H9 (cell line): ENCODE data around the gene GHITM. TPM values are rescaled to one million over a fixed set of nuclear protein-coding genes. Genes with fewer than 3 reads are reported as not detected.

Source experiments
- DNase-seq: peaks from one replicate; pipeline ENCODE4 v3.0.0-alpha.2; 2017
- H2AFZ ChIP-seq: one replicate; pipeline ENCODE4 v1.6.1; 2013; ENCODE audit warnings: mild to moderate bottlenecking, low read length, control low read depth, moderate library complexity
- H2AK5ac ChIP-seq: 2 replicates; pipeline ENCODE4 v1.6.1; 2013; ENCODE audit warnings: low read length, control low read depth, mixed read lengths; ENCODE audit not compliant: insufficient read length
- H2BK120ac ChIP-seq: one replicate; pipeline ENCODE4 v1.6.1; 2013; ENCODE audit warnings: low read depth, mild to moderate bottlenecking, low read length, control low read depth, inconsistent platforms; ENCODE audit not compliant: poor library complexity, severe bottlenecking
- H2BK12ac ChIP-seq: 2 replicates; pipeline ENCODE4 v1.6.1; 2013; ENCODE audit warnings: low read length, control low read depth, mixed read lengths, low read depth; ENCODE audit not compliant: insufficient read length
- H2BK15ac ChIP-seq: 2 replicates; pipeline ENCODE4 v1.6.1; 2013; ENCODE audit warnings: low read depth, low read length, control low read depth
- H2BK20ac ChIP-seq: one replicate; pipeline ENCODE4 v1.6.1; 2013; ENCODE audit warnings: low read depth, mild to moderate bottlenecking, low read length, control low read depth, inconsistent platforms; ENCODE audit not compliant: poor library complexity, severe bottlenecking
- H2BK5ac ChIP-seq: 2 replicates; pipeline ENCODE4 v1.6.1; 2013; ENCODE audit warnings: low read length, control low read depth, mixed read lengths; ENCODE audit not compliant: insufficient read length
- H3K14ac ChIP-seq: 2 replicates; pipeline ENCODE4 v1.6.1; 2013; ENCODE audit warnings: low read length, control low read depth; ENCODE audit not compliant: insufficient read depth
- H3K18ac ChIP-seq: 2 replicates; pipeline ENCODE4 v1.6.1; 2013; ENCODE audit warnings: low read depth, mild to moderate bottlenecking, mixed read lengths, low read length, control low read depth; ENCODE audit not compliant: insufficient read length
- H3K23ac ChIP-seq: 2 replicates; pipeline ENCODE4 v1.6.1; 2013; ENCODE audit warnings: low read length, control low read depth, mixed read lengths, low read depth; ENCODE audit not compliant: insufficient read length
- H3K23me2 ChIP-seq: 2 replicates; pipeline ENCODE4 v1.6.1; 2013; ENCODE audit warnings: low read depth, mild to moderate bottlenecking, mixed read lengths, low read length, control low read depth; ENCODE audit not compliant: insufficient read length, poor library complexity, severe bottlenecking
- H3K27ac ChIP-seq: 2 replicates; pipeline ENCODE4 v1.5.1; 2013; ENCODE audit warnings: low read length, control low read depth, mixed read lengths, low read depth; ENCODE audit not compliant: insufficient read length
- H3K27me3 ChIP-seq: 2 replicates; pipeline ENCODE4 v1.6.1; 2013; ENCODE audit warnings: low read length, control low read depth, inconsistent platforms; ENCODE audit not compliant: insufficient read depth
- H3K4ac ChIP-seq: 2 replicates; pipeline ENCODE4 v1.6.1; 2013; ENCODE audit warnings: low read depth, mild to moderate bottlenecking, control low read depth, inconsistent platforms, low read length, moderate library complexity
- H3K4me1 ChIP-seq: 2 replicates; pipeline ENCODE4 v1.6.1; 2013; ENCODE audit warnings: low read length, control low read depth, inconsistent platforms; ENCODE audit not compliant: insufficient read depth
- H3K4me2 ChIP-seq: 2 replicates; pipeline ENCODE4 v1.6.1; 2013; ENCODE audit warnings: low read length, control low read depth, mixed read lengths; ENCODE audit not compliant: insufficient read length, insufficient read depth
- H3K56ac ChIP-seq: 2 replicates; pipeline ENCODE4 v1.6.1; 2013; ENCODE audit warnings: low read depth, mild to moderate bottlenecking, mixed read lengths, low read length, control low read depth; ENCODE audit not compliant: insufficient read length
- H3K79me1 ChIP-seq: 2 replicates; pipeline ENCODE4 v1.6.1; 2013; ENCODE audit warnings: low read depth, mild to moderate bottlenecking, moderate library complexity, low read length, control low read depth, inconsistent platforms; ENCODE audit not compliant: insufficient read depth, poor library complexity, severe bottlenecking
- H3K79me2 ChIP-seq: 2 replicates; pipeline ENCODE4 v1.6.1; 2013; ENCODE audit warnings: low read length, control low read depth, inconsistent platforms; ENCODE audit not compliant: insufficient read depth
- H3K9ac ChIP-seq: 2 replicates; pipeline ENCODE4 v1.6.1; 2013; ENCODE audit warnings: low read length, control low read depth, mixed read lengths; ENCODE audit not compliant: insufficient read length; ENCODE audit errors: extremely low read depth
- H3K9me3 ChIP-seq: one replicate; pipeline ENCODE4 v1.6.1; 2013; ENCODE audit warnings: low read depth, low read length, inconsistent platforms; ENCODE audit not compliant: control insufficient read depth
- H3T11ph ChIP-seq: one replicate; pipeline ENCODE4 v1.6.1; 2013; ENCODE audit warnings: mild to moderate bottlenecking, low read length, control low read depth, inconsistent platforms
- H4K20me1 ChIP-seq: one replicate; pipeline ENCODE4 v1.6.1; 2013; ENCODE audit not compliant: control insufficient read depth, insufficient read length, insufficient read depth
- H4K5ac ChIP-seq: 2 replicates; pipeline ENCODE4 v1.6.1; 2013; ENCODE audit warnings: low read depth, mild to moderate bottlenecking, mixed read lengths, low read length, control low read depth; ENCODE audit not compliant: insufficient read length
- H4K8ac ChIP-seq: replicated peaks from 2 replicates; pipeline ENCODE4 v1.6.1; 2013; ENCODE audit warnings: low read length, control low read depth, mixed read lengths, low read depth; ENCODE audit not compliant: insufficient read length
- H4K91ac ChIP-seq: 2 replicates; pipeline ENCODE4 v1.6.1; 2013; ENCODE audit warnings: low read depth, mild to moderate bottlenecking, moderate library complexity, mixed read lengths, low read length, control low read depth; ENCODE audit not compliant: insufficient read length
- H3K27ac Mint-ChIP-seq, 3 experiments: 2 replicates in 2 of 3; 3 replicates in 1 of 3; pipeline ENCODE4 v1.8.0; 2020 to 2021; ENCODE audit warnings: mixed read lengths in 3 of 3, mild to moderate bottlenecking in 1 of 3, moderate library complexity in 1 of 3
- H3K27me3 Mint-ChIP-seq: 2 replicates; pipeline ENCODE4 v1.8.0; 2021; ENCODE audit warnings: low read depth, mild to moderate bottlenecking, moderate library complexity, mixed read lengths
- H3K36me3 Mint-ChIP-seq, 3 experiments: 2 replicates in 2 of 3; 3 replicates in 1 of 3; pipeline ENCODE4 v1.8.0; 2020 to 2021; ENCODE audit warnings: low read depth in 3 of 3, mixed read lengths in 3 of 3; ENCODE audit not compliant: insufficient read depth in 1 of 3
- H3K4me1 Mint-ChIP-seq, 2 experiments: 2 replicates each; pipeline ENCODE4 v1.8.0; 2020; ENCODE audit warnings: mixed read lengths in 2 of 2
- H3K4me3 Mint-ChIP-seq, 2 experiments: 2 replicates in 1 of 2; 3 replicates in 1 of 2; pipeline ENCODE4 v1.8.0; 2020 to 2021; ENCODE audit warnings: mild to moderate bottlenecking in 2 of 2, mixed read lengths in 2 of 2, moderate library complexity in 1 of 2
- H3K9me3 Mint-ChIP-seq, 2 experiments: 2 replicates in 1 of 2; 3 replicates in 1 of 2; pipeline ENCODE4 v1.8.0; 2020; ENCODE audit warnings: mild to moderate bottlenecking in 2 of 2, mixed read lengths in 2 of 2, moderate library complexity in 1 of 2
- WGBS: extraction: QIAGEN DNeasy Blood & Tissue Kit; methylation state at CpG from one replicate; pipeline ENCODE4 v1.1.7; 2013; ENCODE audit warnings: missing lambda C conversion rate, low lambda C conversion rate, mixed read lengths; ENCODE audit not compliant: insufficient read length; ENCODE audit errors: extremely low coverage; 5-methylcytosine and 5-hydroxymethylcytosine counted together
- total RNA-seq: library from RNA; stranded (reverse); gene quantifications from 2 replicates; pipeline ENCODE4 v1.2.1, GENCODE V29; 2021
- TF ChIP-seq, protein P1 (sequence below): fragments of 200-600 bp; sonication (generic); conservative IDR thresholded peaks from 3 replicates; pipeline ENCODE4 v1.8.0; 2021; ENCODE audit warnings: antibody characterized with exemption, mild to moderate bottlenecking

GHITM gene
- total RNA-seq, 1 experiment from 2014 or later: 95.6 TPM

GRCh38 chr10:84159076-84159685, 19.9 kb downstream of the GHITM start:
- Histone ChIP-seq H3K9ac (no peak overlapping the region), H3K56ac (no peak overlapping the region), H2AK5ac (no peak overlapping the region), H3K27me3 (no peaks in the 10 kb centered on the region), H3K4ac (no peak overlapping the region), H4K20me1 (no peaks in the 10 kb centered on the region), H3K4me2 (no peak overlapping the region), H3K9me3 (no peaks in the 10 kb centered on the region), H4K91ac (no peak overlapping the region), H3K14ac (no peak overlapping the region), H3K79me1 (no peaks in the 10 kb centered on the region), H4K8ac (no peak overlapping the region), H4K5ac (no peak overlapping the region), H2BK5ac (no peak overlapping the region), H2BK120ac (no peak overlapping the region), H2AFZ (no peak overlapping the region), H2BK20ac (no peak overlapping the region), H3K4me1 (peaks cover 21% of the 10 kb centered on the region; the same call in 1 of the 2 replicates), H2BK12ac (no peak overlapping the region), H3K27ac (no peak overlapping the region), H3K23ac (no peak overlapping the region), H3T11ph (no peak overlapping the region), H3K23me2 (no peaks in the 10 kb centered on the region), H2BK15ac (no peak overlapping the region), H3K79me2 (no peaks in the 10 kb centered on the region), H3K18ac (no peak overlapping the region)
- Mint-ChIP-seq H3K27ac (no peak overlapping the region), H3K27me3 (no peaks in the 10 kb centered on the region), H3K4me3 (no peak overlapping the region), H3K4me1 (peaks cover 64 to 67% of the 10 kb centered on the region in 2 experiments), H3K9me3 (no peaks in the 10 kb centered on the region), H3K36me3 (peaks cover 2 to 12% (median 11%) of the 10 kb centered on the region in 3 experiments; a peak in 6 of 7 replicates)
- TF ChIP-seq, protein P1, sequence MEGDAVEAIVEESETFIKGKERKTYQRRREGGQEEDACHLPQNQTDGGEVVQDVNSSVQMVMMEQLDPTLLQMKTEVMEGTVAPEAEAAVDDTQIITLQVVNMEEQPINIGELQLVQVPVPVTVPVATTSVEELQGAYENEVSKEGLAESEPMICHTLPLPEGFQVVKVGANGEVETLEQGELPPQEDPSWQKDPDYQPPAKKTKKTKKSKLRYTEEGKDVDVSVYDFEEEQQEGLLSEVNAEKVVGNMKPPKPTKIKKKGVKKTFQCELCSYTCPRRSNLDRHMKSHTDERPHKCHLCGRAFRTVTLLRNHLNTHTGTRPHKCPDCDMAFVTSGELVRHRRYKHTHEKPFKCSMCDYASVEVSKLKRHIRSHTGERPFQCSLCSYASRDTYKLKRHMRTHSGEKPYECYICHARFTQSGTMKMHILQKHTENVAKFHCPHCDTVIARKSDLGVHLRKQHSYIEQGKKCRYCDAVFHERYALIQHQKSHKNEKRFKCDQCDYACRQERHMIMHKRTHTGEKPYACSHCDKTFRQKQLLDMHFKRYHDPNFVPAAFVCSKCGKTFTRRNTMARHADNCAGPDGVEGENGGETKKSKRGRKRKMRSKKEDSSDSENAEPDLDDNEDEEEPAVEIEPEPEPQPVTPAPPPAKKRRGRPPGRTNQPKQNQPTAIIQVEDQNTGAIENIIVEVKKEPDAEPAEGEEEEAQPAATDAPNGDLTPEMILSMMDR: no peak
- no peak for DNase-seq
- no CpG with 5 or more reads among the region's 9 CpGs for WGBS
